Measurements from ENCODE around the gene NSUN5.
"Not testable (repeated sequence)": the region's sequence is repeated elsewhere in the genome, so short reads cannot be mapped to it uniquely, and the experiment has no call there.

Gene NSUN5

DNA sequence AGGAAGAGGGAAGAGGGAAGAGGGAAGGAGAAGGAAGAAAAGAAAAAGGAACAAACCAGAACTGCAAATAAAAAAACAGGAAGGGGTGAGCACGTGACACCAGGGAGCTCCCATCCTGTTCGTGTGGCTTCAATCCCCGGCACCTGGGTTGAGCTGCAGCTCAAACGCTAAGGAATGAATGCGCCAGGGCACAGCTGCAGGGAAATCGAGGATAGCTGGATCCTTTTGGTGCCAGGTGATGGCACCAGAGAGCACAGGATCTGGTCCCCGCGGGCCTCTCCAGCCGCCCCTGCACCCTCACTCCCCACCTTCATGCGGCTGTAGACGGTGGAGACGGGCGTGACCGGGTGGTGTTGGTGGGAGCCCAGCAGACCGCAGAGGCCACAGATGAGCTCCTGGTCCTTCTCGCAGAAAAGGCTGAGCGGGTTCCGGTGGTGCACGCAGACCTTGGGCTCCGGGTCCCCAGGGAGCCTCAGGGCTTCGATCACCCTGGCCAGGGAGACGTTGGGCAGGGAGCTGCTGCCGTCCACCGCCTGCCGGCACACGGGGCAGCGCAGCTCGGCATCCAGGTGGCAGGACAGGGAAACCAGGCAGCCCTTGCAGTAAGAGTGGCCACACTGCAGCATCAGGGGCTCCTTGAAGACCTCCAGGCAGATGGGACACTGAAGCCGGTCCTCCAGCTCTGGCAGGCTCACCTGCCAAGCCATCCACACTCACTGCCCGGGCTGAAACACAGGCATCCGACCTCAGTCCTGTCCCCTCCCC is 15.6 kb upstream of the NSUN5 start:
- DNase-seq, result peak; percentile 59 to 93

DNA sequence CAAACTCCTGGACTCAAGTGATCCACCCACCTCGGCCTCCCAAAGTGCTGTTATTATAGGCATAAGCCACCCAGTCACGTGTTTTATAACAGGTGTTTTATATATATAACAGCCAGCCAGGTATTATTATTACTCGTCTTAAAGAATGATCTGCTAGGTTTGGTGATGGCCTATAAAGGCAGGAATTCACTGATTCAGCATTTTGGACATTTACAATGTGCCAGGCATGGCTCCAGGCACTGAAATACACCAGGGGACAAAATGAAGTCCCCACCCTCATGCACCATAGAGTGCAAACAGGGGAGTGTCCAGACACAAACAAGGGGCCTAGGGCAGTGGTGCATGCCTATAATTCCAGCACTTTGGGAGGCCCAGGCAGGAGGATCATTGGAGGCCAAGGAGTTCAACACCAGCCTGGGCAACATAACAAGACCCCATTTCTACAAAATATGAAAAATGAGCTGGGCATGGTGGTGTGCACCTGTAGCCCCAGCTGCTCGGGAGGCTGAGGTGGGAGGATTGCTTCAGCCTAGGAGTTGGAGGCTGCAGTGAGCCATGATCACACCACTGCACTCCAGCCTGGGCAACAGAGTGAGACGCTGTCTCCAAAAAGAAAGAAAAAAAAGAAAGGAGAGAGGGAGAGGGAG is 14.9 kb upstream of the NSUN5 start:
- not testable (repeated sequence) for DNase-seq

DNA sequence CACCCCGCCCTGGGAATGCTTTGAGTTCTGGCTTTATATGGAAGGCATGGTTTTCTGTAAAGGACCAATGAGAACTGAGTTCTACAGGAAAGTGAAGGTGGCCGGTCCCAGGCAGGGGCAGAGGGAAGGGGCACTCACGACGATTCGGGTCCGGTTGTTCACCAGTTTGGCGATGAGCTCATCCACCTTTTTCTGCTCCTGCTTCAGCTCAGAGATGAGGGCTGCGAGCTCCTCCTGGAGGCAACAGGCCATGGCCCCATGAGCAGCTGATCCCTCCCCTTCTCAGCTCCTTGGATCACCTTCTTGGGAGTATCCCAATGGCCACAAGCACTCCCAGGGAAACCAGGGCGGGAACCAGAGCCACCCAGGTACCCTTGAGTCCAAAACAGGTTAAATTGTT is 11.4 kb upstream of the NSUN5 start:
- not testable (repeated sequence) for DNase-seq

DNA sequence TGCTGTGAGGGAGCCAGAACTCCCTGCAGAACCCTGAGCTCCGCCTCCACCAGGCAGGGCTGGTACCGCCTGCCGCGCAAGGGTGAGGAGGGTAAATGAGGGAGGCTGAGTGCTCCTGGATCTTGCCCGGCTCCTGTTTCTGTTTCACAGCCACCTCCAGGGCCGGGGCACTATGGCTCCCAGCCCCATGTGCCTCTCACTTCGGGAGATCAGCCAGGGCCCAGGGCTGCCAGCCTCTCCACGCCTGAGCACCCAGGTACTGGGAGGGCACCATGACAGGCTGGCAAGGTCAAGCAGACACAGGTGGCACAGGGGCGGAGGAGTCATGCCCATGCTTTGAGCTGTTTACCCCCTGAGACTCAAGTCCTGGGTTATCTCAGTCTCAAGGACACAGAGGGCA is 10.9 kb upstream of the NSUN5 start:
- DNase-seq, result not testable (repeated sequence)

DNA sequence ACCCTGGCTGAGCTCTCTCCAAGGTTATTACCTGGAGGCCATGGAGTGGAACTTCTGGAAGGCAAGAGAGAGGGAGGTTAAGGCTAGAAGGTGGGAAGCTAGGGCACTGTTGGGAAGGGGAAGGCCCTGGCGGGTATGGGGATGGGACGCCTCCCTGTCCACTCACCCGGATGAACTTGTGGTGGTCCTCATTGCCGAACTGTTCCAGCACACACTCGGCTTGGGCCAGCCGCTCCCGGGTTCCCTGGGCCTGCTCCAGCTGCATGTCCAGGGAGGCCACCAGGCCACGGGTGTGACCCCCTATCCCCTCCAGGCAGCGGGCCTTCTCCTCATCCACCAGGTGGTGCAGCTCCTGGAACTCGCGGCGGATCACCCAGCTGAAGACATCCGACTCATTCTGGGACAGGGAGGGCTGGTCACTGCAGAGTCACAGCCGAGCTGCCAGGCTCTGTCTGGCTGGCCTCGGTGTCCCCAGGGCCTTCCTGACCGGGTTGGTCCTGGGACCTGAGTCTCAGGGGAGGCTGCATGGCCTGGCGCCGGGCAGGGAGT is 10.1 kb upstream of the NSUN5 start:
- not testable (repeated sequence) for DNase-seq

DNA sequence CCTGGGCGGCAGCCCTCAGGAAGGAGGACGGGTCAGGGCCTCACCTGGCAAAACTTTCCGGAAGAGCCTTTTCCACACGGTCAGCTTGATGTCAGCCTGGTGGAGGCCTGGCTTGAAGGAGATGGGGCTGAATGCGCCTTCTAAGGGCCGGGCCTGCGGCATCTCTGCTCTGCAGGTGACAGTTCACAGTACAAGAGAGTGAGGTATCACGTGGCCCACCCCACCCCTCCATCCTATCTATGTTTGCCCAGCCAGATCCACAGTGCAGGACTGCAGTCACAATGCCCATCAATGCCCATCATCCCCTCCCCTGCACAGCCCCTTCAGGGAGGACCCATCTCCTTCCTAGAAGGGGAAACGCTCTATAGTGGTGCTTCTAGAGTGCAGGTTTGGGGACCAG is 7.9 kb upstream of the NSUN5 start:
- DNase-seq, result no peak

DNA sequence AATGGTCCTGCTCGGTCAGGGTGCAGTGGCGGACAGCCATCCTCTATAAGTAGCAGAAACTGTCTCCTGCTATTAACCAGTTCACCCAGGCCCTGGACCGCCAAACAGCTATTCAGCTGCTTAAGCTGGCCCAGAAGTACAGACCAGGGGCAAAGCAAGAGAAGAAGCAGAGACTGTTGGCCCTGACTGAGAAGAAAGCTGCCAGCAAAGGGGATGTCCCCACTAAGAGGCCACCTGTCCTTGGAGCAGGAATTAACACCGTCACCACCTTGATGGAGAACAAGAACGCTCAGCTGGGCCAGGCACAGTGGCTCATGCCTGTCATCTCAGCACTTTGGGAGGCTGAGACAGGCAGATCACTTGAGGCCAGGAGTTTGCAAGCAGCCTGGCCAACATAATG is 5.6 kb upstream of the NSUN5 start:
- no peak for DNase-seq

DNA sequence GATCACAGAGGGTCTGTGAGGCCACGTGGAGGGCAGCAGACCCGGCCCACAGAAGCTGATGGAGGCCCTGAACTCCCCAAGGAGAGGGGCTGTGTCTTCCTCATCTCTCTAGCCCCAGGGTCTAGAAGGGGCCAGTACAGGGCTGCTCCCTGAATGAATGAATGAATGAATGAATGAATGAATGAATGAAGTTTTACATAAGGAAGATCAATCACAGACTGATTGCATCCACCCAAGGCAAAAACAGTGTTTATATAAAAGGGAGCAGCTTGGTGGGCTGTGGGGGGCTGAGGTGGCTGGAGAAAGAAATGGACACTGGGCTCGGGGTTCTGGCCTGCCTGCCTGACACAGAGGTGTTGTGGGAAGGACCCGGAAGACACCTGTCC is 4.9 kb upstream of the NSUN5 start:
- DNase-seq, result no peak

DNA sequence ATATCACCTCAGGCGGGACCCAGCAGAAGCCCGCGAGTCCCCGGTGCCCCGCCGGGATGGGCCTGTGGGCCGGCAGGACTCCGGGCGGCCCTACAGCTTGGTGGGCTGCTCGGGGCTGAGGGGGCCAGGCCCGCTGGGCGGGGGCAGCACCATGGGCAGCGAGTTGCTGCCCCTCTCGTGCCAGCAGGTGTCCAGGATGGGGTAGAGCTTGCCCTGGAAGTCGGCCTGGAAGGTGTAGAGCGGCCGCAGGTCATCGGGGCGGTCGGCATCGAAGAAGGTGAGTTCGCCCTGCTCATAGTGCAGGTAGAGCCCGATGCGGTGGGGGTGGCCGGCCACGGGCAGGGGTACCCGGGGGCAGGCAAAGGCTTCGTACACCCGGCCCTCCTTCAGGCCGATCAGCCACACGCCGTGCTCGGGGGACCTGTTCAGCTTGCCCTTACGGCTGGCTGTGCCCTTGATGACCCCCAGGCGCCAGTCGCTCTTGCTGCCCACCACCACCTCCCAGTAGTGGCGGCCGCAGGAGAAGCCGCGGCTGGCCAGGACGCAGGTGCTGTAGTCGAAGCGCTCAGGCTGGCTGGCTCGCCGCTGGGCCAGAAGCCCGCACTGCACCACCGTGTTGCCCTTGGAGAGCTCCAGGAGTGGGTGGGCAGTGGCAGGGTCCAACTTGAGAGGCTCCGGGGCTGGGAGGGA is 4.3 kb upstream of the NSUN5 start:
- no peak for DNase-seq

DNA sequence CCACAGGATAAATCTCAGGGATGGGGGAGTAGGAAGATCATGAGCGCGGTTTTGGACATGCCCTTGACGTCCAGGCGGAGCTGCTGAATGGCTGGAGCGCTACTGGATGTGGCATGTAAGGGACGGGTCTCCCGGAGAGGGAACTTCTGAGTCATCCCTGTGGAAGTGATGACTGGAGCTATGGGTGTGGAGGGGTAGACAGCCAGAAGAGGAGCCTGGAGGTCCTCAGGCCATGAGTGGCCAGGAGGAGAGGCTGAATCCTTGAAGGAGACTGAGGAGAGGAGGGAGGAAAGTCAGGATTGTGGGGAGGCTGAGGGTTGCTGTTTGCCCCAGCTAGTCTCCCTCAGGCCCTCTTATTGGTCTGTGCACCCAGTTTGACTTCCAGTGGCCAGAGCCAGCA is 2.8 kb upstream of the NSUN5 start:
- DNase-seq, result not testable (repeated sequence)

DNA sequence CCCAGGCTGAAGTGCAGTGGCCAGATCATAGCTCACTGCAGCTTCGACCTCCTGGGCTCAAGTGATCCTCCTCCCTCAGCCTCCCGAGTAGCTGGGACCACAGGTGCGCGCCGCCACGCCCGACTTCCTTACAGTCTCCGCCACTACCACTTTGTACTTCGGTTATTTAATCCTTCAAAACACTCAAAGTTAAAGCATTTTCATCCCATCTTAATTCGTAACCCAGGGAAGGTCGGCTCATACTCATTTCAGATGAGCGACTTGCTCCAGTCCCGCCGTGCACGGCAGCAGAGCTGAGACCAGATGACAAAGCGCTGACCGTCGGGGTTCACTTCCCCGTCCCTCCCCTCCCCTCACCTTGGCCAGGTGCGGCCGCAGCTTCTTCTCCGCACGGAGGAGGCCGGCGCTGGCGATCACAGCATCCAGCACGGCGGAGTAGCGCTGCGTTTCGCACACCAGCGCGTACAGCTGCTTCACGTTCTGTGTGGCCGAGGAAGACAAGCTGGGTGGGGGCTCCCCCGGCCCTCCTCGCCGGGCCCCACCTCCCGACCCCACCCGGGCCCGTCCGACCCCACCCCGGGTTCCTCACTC is 457 bp downstream of the NSUN5 start:
- peak in 1 of 2 experiments; percentile 42 for DNase-seq

DNA sequence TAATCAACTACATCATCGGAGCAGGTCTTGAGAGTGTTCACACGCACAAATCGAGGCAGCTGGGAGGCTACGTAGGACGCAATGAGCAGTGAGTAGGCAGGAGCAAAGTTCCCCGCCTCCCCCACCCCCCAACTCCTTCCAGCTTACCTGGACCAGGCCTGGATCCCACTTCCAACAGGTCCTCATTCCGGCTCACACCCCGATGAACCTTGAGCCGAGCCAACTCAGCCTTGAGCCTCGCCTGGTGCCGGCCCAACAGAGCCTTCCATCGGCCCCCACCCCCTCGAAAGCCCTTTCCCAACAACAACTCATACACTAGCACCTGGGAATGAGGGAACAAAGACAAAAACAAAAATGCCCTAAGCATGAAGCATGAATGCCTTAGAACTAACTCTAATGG is 1.2 kb downstream of the NSUN5 start:
- DNase-seq, result no peak

DNA sequence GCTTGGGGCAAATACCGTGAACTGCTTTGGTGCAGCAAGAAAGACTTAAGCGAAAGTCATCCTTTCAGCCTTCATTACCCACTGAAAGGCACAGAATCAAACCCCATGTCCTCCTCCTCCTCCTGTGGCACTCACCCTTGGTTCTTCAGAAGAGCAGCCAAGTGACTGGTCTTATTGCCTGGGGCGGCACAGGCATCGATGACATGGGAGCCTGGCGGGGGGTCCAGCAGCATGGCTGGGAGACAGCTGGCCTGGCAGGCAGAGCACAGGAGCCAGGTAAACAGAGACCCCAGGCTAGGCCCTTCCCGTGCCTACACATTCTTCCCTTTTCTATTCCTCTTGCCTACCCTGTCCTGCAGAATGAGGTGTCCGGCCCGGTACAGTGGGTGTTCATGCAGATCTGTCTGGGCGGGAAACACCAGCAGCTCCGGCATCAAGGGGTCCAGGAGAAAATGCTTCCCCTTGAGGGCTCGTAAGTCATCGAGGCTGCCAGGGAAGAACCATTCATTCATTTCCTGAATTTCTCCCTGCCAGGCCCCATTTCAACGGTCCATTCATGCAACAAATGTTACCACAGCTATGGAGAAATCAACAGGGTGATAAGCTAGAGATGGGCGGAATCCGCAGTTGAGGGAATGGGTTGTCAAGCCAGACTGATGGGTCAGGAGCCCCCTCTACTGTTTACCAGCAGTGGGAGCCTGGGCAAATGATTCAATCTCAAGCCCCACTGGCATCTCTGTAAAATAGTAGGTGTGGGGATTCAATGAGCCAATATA is 3.8 kb downstream of the NSUN5 start:
- not testable (repeated sequence) for DNase-seq

DNA sequence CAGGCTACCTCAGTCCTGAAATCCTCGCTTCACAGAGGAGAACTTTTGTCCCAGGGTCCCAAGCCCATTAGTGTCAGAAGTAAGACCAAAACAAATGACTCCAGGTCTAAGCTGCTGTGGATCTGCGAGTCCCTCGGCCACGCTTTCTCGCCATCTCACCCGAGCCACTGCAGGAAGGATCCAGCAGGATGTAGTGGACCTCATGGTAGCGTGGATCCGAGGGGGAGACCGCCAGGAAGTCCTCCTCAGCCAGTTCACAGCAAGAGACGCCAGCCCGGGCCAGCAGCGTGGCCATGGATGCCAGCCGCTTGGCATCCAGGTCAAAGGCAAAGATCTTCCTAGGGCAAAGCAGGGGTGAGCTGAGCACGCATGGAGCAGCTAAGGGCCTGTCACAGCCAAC is 4.6 kb downstream of the NSUN5 start:
- no peak for DNase-seq

DNA sequence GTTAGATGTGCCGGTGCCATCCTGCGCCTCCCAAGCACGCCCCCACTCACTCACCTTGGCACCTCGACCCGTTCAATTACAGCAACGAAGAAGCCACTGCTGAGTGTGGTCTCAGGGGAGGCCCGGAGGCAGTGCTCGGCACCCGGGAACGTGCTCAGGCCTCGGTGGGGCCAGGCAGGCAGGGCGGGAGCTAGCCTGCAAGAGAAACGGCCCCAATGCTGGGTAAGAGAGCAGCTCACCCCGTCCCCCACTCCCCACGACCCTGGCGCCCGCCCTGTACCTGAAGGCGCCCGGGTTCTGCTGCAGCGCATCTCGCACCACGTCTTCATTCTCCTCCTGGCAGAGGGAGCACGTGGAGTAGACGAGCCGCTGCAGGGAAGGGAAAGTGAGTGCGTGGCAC is 5.1 kb downstream of the NSUN5 start:
- DNase-seq, result no peak

DNA sequence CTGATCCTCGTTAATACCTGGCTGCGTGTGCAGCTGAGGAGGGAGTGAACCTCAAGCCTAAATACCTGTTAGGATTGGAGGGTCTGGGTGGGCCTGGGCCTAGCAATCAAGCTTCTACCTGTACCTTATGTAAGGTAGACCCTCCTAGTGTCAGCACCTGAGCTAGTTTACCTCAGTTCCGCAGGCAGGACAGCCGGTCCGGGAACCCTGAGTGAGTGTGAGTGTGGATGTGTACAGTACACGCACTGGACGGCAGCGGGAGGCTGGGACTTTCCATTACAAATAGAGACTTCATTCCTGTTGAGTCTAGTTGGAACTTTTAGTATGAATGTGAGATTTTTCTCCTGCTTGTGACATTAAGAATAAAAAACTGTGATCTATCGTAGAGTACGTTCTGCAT is 5.8 kb downstream of the NSUN5 start:
- DNase-seq, result not testable (repeated sequence)

DNA sequence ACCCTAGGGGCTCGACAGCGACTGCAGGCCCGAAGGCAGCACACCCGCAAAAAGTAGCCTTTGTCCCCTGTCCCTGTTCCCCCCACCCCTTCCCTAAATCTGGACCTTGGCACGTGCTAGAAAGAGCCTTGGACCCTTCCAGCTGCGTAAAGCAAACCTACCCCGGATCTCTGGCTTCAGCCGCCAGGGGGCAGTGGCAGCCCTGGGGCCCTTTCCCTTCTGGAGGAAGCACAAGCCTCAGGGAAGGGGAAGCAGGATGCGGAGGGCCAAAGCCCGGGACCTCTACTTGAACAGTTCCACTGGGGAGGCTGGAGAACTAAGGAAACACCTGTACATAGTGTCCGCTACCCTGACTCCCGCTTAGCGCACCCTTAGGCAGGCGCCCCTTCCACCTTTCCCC is 7.5 kb downstream of the NSUN5 start:
- DNase-seq, result not testable (repeated sequence)

DNA sequence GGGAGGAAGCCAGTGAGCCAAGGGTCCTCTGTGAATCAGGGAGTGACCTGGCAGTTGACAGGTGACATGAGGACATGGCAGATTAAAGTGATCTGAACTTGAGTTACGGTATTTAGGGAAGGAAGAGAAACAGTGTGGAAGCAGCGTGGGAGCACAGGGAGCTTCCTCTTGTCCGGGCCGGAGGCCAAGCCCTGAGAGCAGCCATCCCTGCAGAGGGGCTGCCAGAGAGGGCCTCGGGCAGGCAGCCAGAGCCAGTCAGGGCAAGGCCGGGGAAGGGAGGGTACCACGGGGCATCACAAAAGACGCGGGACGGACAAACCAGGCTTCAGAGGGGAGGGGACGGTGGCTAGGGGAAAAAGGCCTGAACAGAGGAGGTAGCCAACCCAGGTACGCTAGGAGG is 8.8 kb downstream of the NSUN5 start:
- DNase-seq, result not testable (repeated sequence)

DNA sequence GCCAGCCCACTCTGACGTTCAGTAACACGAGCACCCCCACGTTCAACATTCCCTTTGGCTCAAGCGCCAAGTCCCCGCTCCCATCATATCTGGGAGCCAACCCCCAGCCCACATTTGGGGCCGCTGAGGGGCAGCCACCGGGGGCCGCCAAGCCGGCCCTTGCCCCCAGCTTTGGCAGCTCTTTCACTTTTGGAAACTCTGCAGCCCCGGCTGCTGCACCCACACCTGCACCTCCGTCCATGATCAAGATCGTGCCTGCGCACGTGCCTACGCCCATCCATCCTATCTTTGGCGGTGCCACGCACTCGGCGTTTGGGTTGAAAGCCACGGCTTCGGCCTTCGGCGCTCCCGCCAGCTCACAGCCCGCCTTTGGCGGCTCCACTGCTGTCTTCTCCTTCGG is 10.9 kb downstream of the NSUN5 start:
- DNase-seq, result not testable (repeated sequence)

DNA sequence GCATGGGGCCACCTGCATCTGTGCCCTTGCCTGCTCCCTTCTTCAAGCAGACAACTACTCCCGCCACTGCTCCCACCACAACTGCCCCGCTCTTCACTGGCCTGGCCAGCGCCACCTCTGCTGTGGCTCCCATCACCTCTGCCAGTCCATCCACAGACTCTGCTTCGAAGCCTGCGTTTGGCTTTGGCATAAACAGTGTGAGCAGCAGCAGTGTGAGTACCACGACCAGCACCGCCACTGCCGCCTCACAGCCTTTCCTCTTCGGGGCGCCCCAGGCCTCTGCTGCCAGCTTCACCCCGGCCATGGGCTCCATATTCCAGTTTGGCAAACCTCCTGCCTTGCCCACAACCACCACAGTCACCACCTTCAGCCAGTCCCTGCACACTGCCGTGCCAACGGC is 11.4 kb downstream of the NSUN5 start:
- DNase-seq, result not testable (repeated sequence)

DNA sequence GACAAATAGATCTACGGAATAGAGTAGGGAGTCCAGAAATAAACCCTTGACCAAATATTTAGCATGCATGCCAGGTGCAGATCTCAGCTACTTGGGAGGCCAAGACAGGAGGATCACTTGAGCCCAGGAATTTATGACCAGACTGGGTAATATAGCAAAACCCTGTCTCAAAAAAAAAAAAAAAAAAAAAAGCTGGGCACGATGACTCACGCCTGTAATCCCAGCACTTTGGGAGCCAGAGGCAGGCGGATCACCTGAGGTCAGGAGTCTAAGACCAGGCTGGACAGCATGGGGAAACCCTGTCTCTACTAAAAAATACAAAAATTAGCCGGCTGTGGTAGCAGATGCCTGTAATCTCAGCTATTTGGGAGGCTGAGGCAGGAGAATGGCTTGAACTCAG is 31.4 kb downstream of the NSUN5 start:
- DNase-seq, result not testable (repeated sequence)

DNA sequence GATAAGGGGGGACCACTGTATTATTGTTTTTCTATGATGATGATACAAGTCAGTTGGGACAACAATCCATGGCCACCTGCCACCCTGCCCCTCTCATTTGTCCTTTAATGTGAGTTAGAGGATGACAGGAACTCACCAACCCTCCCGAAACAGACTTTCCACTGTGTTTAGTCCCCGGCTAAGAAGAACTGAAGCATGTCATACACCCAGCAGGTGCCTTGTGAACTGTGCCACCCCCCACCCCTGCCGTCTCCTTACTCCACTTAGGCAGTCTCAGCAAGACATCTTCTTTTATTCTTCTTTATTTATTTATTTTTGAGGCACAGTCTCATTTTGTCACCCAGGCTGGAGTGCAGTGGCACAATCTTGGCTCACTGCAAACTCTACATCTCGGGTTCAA is 40.8 kb downstream of the NSUN5 start:
- DNase-seq, result not testable (repeated sequence)

Measured in NCI-H526 (cell line).